ENCODE results near the gene HOXB3.

The HOXB3 gene

DNA sequence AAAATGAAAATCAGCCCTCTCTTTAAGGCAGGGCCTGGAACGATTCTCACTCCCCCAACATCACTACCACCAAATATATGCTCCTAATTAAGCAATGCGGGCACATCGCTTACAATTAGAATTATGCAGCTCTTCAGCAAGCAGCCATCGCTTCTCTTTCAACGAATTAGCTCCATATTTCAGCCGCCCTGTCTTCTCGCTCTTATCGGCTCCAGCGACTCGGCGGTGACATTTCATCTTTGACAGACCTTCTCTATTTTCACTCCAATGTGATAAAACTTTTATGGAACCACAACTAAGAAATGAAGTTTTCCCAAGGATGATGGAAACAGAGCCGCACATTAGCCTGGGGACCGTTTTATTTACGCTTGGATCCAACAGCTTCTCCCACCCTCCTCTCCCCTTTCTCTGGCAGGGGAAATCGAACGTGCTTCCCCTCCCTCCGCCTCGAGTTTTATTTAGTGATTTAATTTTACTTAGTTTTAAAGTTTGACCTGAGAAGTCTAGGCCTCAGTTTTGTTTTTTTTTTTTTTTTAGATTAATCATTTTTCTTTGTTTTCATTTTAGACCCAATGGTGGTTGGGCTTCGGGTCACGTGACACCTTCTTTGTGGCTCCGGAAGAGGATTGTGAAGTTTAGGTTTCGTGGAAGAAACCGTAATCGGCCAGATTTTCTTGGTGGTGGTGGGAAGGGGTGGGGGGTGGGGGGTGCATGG lies 42.1 kb downstream of the HOXB3 start:
- TF ChIP-seq GATA1 (IDR thresholded peaks at IDR 0.05; ENCODE audit: low read depth, low read length) (no peak), POLR2A (IDR thresholded peaks at IDR 0.05; ENCODE audit: low read length) (no peak)
- DNase-seq, result peak; percentile 75 to 79

DNA sequence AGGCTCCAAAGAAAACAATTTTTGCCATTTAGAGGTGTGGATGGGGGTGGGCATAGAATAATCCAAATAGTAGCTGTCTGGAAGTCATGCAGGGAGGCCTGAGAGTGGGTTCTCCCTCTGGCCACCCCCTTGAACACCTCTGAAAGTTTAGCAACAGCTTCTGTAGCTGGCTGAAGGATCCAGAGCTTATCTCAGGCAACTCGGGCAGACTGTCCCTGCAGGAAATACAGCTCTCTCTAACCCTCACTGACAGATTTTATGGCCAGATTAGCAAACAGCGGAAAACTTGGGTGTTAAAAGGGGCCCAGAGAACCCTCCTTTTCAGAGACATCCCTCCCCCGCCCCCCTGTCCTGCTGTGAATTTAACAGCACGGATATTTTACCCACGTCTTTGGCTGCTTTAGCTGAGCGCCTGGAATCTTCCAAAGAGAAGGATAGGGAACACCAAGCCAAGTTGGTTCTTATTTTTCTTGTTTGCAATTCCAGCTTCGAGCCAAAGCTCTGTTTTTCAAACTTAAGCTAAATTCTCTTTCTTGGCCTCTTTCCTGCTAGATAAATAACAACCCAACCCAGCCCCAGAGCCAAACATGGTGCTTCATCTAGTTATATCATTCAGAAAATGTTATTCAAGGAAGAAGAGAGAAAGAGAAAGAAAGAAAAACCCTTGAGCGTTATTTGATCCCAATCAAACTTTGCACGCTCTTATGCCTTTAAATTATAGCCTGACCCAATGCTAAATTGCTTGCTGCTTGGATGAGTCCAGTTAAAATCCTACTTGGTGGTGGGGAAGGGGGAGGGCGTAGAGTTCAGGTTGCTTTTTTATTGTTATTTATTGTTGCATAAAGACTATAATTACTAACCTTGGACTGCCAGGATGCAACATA lies 42.9 kb downstream of the HOXB3 start:
- DNase-seq, result peak; percentile 77 to 92
- TF ChIP-seq GATA1 (IDR thresholded peaks at IDR 0.05; ENCODE audit: low read depth, low read length), result peak; percentile 31
- TF ChIP-seq POLR2A (IDR thresholded peaks at IDR 0.05; ENCODE audit: low read length), result peak; percentile 73

DNA sequence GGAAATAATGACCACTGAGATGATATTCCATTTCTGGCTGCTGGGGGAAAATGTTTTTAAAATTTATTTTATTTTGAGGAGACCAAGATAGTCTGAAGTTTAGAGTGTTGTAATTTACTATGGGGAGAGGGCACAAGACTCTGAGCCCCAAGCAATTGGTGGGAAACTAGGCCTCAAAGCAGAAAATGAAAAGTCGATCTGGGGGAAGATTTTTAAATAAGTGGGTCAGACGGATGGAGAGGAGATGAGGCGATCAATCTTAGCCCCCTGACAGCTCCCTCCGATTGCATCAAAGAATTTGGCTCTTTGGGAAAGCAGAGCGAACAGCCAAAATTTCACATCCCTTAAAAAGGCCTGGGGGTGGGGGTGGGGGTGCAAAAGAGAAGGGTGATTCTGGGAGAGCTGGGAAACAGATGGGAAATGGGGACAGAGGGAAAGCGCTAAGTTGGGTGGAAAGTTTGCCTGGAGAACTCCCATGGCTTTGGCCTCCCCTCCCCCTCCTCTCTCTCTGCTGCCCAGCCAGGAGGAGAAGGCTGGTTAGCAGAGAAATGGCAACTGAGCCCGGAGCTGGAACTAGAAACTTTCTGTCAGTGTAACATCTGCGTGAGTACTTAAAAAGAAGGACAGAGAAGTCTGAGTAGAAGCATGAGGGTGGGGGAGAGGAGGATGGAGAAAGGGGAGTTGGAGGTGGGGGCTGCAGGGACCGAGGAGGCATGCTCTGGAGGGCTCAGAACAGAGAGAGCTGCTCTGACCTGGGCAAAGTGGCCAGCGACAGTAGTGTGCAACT lies 43.7 kb downstream of the HOXB3 start:
- DNase-seq, result peak; percentile 36 to 57
- TF ChIP-seq GATA1 (IDR thresholded peaks at IDR 0.05; ENCODE audit: low read depth, low read length) (no peak), POLR2A (IDR thresholded peaks at IDR 0.05; ENCODE audit: low read length) (no peak)

DNA sequence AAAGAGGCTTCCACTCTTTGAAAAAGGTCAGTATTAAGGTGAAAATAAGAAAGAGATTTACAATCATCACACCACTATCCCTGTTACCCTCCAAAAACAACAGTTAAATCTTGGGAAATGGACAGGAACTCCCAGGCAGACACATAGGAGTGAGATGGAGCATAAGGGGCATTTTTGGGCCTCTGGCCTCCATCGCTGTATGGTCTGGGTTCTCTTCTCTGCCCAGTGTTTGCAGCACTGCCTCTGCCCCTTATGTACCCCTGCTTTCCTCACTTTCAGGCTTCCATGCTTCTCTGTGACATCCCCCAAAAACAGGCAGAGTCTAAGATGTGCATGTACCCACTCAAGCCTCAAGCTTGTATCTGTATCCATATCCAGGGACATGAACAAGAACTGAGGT lies 44.5 kb downstream of the HOXB3 start:
- peak; percentile 21 to 27 for DNase-seq

DNA sequence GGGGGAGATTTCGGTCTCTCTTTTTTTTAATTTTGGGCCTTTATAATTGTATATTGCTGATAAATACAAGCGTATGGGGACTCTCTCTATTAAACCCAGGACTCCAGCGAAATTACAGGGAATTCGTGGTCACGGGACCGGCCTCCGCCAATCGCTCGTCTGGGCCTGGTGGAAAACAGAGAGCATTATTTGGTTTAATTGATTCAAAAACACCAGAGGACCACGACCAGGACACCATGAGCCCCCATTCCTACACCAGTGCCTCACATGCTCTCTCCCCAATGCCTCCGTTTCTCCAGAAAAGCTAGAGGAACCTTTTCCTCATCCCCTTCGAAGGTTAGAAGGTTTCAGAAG lies 45.0 kb downstream of the HOXB3 start, which contains the start of gene HOXB2:
TSS of gene HOXB2 (minus strand) at position 88 of the 354 bp plus-strand sequence. CDS start 198 bp downstream, outside the sequence.
- peak; percentile 33 for TF ChIP-seq POLR2A (IDR thresholded peaks at IDR 0.05; ENCODE audit: low read length)
- TF ChIP-seq GATA1 (IDR thresholded peaks at IDR 0.05; ENCODE audit: low read depth, low read length), result no peak
- DNase-seq, result peak; percentile 61 to 65

More for the DNA sequence above, 44.5 kb downstream of the HOXB3 start:
- TF ChIP-seq GATA1 (IDR thresholded peaks at IDR 0.05; ENCODE audit: low read depth, low read length), result no peak
- TF ChIP-seq POLR2A (IDR thresholded peaks at IDR 0.05; ENCODE audit: low read length), result no peak

DNA sequence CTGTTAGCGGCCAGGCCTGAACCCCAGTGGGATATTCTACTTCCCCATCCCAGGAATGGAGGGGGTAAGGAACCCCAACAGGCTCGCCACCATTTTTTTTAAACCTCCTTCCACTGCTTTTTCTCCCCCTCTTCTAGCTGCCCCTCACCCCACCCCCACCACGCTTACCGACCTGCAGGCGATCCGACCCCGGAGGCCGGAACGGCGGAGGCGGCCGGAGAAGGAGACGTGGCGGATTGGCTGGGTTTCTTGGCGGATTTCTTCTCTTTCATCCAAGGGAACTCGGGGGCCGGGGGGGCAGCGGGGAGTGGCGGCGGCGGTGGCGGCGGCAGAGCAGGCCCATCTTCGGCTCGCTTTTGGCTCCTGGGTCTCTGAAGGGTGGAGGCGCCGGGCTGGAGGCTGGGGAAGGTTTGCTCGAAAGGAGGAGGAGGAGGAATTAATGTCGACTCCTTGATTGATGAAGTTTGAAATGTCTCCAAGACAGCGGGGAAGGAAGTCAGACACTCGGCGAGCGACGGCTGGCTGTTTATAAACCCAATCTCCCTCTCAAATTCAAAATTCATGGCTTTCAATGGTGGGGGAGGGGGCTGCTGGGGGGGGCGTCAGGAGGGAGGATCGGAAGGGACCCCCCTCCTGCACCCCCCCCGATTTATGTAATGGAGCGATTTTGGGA lies 45.6 kb downstream of the HOXB3 start:
- TF ChIP-seq GATA1 (IDR thresholded peaks at IDR 0.05; ENCODE audit: low read depth, low read length) (no peak), POLR2A (IDR thresholded peaks at IDR 0.05; ENCODE audit: low read length) (no peak)
- DNase-seq, result peak; percentile 75 to 79

DNA sequence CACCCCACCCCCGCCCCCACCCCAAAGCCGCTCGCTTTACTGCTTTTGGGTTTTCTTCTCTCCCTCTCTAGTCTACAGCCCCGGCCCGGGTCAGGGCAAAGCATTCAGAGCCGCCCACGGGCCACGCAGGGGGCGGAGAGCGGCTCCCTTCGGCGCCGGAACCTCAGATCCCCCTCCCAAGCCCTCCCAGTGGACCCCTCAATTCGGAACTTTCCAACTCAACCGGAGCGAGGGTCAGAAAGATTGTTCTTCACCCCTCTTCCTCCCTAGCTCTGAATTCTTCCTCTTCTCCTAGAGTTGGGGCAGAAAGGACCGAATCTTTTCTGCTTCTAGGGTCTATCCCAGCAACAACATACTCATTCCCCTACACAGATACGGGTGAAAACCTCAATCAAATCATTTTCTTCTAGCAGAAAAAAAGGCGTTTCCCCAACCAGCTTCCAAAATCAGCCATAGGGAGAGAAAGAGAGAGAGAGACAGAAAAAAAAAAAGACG lies 46.1 kb downstream of the HOXB3 start:
- TF ChIP-seq GATA1 (IDR thresholded peaks at IDR 0.05; ENCODE audit: low read depth, low read length) (no peak), POLR2A (IDR thresholded peaks at IDR 0.05; ENCODE audit: low read length) (no peak)
- peak in 1 of 2 experiments; percentile 69 for DNase-seq

DNA sequence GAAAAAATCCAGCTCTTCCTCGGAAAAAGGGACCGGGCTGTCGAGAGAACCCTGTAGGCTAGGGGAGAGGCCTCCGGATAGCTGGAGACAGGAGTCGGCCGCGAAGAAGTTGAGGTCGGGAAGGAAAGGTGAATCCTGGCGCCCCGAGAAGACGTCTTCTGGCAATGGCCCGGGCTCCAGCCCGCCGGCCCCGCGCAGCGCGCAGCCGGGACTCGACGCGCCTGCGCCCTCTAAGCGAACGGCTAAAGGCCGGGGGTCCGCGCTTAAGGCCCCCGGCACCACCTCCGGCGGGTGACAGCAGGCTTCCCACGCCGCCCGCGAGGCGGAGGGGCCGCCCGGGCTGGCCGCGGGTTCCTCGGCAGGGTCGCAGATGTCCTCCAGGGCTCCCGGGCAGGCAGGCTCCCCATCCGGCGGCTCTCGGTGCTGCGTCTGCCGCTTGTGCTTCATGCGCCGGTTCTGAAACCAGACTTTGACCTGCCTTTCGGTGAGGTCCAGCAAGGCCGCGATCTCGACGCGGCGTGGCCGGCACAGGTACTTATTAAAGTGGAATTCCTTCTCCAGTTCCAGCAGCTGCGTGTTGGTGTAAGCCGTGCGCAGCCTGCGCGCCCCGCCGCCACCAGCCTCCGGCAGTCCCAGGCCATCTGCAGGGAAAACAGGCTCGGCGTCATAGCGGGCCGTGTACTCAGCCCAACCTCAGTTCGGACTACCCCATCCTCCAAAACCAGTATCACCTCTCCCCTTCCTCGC lies 46.8 kb downstream of the HOXB3 start:
- TF ChIP-seq POLR2A (IDR thresholded peaks at IDR 0.05; ENCODE audit: low read length) (peak; percentile 65), GATA1 (IDR thresholded peaks at IDR 0.05; ENCODE audit: low read depth, low read length) (no peak)
- DNase-seq, result peak; percentile 76 to 86

DNA sequence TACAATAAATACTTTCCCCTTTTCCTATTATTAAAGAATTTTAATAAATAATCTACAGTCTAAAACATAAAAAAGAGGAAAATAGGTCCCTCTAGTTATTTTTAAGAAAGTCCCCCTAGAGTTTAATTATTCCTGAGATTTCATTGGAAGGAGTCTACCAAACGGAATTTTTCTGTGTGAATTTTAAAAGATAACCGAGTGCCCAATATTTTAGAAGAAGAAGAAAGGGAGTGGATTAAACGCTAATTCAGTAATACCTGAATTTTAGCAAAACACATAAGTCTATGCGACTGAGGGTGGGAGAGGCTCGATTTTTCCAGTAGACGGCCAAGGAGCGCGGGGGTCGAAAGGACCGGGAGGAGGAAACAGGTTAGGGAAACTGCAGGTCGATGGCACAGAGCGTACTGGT lies 47.3 kb downstream of the HOXB3 start:
- no peak for DNase-seq

DNA sequence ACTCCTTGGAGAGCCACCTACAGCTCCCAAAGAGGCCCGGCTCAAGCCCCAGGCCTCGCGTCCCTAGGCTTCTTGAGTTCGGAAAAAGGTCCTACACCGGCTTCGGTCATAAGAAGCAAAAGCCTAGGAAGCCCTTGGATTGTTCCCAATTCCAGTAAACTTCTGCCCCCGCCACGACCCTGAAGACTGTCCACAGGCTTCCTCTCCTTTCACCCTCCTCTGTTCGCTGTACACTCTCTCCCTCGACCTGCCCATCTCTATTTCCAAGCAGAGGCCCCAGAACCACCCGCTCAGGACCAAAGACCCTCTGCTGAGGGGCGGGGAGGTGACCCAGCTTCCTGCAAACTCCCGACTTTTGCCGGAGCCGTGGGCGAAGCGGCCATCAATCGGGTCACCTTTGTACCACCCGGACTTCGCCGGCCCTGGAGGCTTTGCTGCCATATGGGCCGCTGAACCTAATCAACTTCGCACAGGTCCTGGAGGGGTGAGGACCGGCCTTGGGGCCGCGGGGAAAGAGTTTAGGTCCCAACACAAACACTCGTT lies 47.9 kb downstream of the HOXB3 start:
- no peak for TF ChIP-seq GATA1 (IDR thresholded peaks at IDR 0.05; ENCODE audit: low read depth, low read length)
- TF ChIP-seq POLR2A (IDR thresholded peaks at IDR 0.05; ENCODE audit: low read length), result peak; percentile 3
- DNase-seq, result peak; percentile 77

More for the DNA sequence above, 47.3 kb downstream of the HOXB3 start:
- TF ChIP-seq GATA1 (IDR thresholded peaks at IDR 0.05; ENCODE audit: low read depth, low read length) (no peak), POLR2A (IDR thresholded peaks at IDR 0.05; ENCODE audit: low read length) (no peak)

DNA sequence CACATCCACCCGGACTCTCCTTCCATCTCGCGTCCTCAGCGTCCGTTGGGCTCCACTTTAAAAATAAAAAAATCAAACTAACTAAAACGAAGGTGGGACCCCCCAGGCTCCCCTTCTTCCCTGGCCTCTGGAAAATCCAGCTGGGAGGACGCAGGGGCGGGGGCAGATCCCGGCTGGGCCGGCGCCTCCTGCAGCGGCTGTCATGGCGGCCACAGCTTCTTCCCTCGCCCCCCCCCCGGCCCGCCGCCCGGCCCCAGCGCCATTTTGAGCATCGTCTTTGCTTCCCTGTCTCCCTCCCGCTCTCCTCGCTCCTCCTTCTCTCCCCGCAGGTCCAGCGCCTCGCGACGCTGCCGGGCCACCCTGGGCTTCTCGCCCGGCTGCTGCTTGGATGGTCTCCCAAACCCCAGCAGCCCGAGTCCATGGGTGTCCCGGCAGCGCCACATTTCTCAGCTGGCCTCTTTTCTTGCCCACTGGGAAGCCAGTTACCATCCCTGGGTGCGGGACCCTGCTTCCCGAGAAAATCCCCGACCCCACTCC lies 48.4 kb downstream of the HOXB3 start:
- DNase-seq, result peak; percentile 68 to 73
- TF ChIP-seq GATA1 (IDR thresholded peaks at IDR 0.05; ENCODE audit: low read depth, low read length) (no peak), POLR2A (IDR thresholded peaks at IDR 0.05; ENCODE audit: low read length) (peak; percentile 56)
